ENCODE data around the gene MIDN.

Gene MIDN

DNA sequence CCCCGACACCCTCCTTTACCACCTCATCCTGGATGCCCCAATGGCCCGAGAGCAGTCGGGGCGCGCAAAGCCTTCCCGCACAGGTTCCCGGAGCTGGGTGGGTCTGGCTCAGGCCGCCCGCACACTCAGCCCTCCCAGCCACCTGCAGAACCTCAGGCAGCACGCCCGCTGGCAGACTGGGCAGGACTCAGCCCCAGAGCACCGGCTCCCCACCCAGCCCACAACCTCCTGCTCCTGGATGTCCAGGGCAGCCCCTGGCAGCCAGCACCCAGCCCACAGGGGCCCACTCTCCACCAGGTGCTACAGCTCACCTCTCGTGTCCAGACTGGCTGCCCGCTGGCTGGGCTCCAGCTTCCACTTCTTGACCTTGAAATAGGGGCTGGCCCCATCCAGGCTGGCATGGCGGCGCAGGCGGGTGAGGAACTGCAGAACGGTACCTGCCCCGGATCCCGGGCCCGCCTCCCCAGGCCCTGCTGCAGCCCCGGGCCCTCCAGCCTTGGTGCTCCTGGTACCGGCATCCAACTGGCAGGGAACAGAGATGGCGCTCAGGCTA lies 15.2 kb upstream of the MIDN start:
- DNase-seq, result no peak

DNA sequence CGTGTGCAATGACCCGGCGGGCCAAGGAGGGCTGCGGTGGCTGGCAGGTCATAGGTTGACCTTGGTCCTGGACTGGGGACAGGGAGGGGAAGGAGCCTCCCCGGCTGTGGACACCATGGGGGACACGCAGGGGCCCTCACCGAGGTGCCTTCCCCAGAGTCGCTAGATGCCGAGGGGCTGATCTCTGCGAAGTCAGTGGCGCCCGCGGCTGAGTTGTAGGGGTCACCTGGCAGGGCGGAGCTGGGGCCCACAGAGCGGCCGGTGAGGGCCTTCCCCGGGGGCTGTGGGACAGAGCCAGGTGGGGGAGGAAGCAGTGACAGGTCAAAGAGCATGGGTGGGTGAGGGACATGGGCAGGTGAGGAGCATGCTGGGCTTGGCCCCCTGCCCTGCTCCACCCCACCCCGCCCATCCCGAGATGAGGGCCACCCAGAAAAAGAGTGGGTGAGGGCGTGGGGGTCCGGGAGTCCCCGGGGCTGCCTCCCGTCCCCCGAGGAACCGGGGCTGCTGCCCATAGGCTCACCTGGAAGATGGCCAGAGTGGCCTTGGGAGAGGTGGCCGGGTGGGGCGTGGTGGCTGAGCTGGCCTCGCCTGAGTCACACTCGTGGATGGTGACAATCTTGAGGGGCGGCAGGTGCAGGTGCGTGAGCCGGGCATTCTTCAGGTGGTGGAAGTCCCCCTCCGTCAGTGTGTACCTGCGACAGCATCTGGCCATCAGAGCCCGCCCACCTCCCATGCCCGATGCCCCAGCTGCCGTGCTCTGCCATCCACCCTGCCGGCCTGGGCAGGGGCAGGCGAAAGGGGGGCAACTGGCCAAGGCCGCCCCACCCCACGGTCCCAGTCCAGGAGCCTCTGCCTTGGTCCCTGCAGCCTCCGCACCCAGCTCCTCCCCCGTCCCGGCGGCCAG lies 14.1 kb upstream of the MIDN start:
- no peak for DNase-seq

DNA sequence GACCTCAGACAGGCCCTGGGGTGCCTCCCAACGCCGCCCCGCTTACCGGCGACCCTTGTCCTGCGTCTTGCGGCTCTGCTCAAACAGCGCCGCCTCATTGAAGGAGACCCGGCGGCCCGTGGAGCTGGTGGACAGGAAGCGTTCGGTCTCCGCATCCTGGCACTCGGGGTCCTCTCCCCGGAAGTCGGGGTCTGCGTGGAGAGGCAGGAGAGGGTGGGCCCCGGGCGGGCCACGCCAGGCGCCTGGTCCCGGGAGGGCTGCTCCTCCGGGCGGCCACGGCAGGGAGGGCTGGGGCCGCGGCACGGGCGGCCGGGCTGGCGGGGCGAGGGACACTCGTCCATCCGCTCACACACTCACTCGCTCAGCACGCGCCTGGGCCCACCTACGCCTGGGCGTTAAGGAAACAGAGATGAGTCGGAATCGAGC lies 13.4 kb upstream of the MIDN start:
- DNase-seq, result no peak

DNA sequence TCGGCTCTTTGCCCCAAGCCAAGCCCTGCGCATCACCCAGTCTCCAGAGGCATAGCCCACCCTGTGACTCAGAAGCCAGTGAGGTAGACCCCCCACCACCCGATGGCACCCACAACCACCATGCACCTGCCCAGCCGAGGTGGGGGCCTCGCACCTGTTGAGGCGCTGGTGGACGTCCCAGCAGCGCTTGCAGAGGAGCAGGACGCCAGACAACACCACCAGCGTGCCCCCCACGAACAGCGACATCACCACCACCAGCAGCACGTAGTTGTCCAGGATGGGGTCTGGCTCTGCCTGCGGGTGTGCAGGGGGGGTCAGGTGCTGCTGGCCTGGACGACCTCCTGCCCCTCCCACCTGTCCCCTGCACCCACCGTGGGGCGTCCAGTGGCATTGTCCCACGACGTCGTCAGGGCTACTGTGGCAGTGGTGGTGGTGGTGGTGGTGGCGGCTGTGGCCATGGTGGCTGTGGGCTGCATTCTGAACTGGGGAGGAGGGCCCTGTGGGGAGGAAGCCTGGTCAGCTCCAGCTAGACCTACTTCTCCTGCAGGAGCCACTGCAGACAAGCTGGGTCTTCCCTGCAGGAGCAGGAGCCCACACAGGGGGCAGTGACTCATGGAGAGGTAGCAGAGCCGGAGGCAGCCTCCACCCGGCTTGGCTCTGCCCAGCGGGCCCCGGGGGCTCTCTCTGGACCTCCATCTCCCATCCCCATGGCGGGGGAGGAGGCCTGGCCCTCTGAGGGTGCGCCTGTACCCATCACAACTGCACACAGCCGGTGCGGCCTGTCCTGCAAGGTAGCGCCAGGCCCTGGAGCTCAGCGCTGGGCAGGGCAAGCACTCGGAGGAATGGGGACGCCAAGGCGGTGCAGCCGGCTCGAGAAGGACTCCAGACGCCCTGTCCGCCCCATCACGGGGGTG lies 12.5 kb upstream of the MIDN start:
- no peak for DNase-seq

DNA sequence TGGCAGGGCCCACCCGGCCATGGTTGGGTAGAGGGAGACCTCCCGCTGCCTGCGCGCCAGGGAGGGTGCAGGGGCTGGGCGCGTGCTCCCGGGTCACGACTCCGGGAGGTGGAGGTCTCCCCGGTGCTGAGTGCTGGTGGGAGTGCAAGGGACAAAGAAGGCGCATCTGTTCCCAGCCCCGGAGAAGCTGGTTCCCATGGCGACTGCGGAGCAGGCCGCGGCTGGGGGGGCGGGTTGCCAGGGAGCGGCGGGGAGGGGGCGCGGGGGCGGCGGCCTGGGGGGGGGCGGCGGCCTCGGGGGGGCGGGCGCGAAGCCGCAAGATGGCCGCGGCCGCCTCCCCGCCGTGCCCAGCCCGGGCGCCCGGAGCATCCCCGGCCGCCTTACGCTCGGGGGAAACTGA lies 11.8 kb upstream of the MIDN start:
- peak; percentile 47 to 80 for DNase-seq

DNA sequence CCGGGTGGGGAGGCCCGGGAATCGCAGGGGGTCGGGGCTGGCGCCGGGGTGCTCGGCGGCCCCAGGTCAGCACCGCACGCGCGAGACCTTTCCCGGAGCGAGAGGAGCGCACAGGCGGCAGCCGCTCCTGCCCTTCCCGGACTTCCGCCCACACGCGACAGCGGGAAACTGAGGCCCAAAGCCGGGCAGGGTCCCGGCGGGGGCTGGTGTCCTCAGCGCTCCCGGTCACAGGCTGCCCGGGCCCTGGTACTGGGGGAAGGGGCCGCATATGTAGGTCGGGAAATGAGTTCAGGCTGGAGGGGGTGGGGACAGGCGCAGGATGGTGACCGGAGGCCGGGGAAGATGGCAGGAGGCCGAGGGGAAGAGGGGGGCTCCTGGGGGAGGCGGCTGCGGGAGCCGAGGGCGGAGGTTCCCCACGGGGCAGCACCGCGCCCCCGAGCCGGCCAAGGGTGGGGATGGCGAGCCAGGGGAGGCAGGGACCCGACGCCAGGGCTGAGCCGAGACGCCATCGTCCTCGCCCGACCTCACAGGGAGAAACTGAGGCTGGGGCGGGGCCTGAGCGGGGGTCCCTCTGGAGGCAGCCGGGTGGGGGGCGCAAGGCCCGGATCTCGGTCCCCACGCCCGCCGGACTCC lies 11.2 kb upstream of the MIDN start:
- peak in 1 of 2 experiments; percentile 23 for DNase-seq

DNA sequence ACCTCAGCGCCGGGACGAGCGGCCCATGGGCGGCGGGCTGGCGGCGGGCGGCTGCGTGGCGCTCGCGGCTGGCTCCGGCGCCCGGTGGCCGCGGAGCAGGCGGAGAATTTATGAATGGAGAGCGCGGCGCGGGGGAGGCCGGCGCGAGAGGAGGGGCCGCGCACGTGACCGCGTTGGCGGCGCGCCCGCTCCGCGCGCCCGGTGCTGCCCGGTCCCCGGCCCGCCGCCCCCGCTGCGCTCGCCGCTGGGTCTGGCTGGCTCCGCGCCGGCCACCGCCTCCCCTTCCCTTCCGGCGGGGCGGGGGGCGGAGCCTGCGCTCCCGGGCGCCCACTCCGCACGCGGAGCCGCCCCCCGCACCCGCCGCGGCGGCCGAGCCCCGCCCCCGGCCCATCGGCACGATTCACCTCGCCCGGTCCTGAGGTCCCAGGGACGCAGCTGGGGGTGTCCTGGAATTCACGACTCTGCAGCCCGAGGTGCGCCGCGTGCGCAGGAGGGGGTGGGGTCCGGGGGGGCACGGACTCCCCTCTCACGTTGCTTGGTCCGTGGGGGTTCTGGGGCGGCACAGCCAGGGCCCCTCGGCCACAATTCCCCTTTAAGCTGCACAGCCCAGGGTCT lies 10.5 kb upstream of the MIDN start, which contains the start of gene CBARP:
CBARP (minus strand) TSS at position 252 of the 615 bp plus-strand sequence. CDS start 1,905 bp downstream, outside the sequence.
- DNase-seq, result peak in 1 of 2 experiments; percentile 49

DNA sequence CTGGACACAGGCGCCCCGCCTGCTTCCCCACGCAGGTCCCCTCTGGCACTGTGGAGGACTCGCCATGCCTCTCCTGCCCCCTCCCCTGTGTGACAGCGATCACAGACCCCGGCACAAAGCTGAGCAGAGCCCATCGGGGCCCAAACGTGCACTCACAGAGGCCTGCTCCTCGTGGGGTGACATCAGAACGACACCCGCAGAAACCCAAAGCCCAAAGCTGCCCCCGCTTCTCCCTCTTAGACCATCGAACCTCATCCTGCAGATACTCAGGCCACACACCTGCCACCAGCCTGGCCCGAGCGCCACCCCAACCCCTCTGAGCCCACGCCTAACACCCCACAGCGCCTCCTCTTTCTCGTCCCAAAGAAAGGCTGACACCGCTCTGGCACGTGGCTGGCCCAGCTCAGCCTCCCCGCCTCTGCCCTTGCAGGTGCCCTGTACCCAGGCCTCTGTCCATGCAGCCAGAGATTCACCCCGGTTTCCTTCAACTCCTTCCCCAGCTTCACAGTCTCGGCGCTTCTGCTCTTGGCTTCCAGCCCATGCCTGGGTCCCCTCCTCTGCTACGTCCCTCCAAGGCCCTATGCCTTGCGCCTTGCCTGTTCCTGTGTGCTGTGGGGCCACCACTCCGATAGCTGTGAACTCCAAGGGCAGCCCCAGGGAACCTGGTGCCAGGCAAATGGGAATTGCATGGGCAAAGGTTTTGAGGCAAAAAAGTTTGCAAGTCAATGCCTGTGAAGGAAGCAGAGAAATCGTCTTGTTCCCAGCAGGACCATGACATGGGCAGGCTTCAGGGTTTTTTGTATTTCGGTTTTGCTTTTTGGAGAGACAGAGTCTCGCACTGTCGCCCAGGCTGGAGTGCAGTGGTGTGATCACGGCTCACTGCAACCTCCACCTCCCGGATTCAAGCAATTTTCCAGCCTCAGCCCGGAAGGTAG lies 9.7 kb upstream of the MIDN start:
- no peak for DNase-seq

DNA sequence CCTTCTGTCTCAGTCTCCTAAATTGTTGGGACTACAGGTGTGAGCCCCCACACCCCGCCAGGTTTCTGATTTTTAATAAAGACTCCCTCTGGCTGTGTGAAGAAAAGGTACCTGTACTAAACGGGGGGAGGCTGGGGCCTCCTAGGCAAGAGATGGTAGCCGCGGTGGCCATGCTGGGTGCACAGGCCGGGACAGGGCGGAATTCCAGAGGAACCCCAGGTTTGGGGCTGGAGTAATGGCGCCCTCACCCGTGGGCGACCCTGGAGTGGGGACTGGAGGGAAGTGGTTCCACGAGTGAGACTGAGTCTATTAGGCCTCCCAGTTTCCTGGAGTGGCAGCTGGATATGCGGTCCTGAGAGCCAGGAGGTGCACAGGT lies 9.0 kb upstream of the MIDN start:
- DNase-seq, result no peak

DNA sequence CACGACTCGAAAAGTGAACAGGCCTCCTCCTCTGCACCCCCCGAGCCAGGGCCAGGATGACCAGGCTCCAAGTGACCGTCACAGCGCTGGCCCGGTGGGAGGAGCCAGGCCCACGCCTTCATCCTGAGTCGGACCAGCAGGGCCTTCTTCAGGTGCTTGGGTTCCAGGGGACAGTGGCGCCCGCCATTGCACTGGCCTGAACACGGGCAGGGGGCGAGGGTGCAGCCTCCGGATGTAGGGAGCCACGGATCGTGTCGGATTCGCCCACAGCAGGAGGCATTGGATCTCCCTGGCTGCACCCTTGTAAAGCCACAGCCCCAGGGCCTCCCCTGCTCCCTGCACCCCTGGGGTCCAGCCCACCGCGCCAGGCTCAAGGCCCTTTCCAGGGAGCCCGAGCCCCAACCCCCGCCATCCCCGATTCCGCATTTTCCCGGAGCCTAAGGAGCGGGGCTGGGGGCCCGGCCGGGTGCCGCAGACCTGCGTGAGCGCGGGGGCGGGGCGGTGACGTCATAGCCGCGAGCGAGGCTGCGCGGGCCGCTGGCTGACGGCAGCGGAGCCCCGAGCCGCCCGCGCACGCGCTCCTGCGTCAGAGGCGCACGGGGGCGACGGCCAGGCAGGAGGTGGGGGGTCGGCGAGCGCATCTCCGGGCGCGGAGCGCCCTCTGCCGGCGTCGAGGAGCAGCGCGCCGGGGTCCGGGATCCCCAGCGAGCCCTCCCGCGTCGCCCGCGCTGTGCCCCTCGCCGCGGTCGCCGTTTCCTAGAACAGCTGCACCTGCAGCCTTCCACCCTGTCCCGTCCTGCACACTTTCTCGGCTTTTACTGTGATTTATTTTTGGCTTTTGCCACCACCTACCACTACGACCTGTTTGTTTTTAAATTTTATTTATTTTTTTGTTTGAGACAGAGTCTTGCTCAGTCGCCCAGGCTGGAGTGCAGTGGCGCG lies 8.3 kb upstream of the MIDN start:
- peak; percentile 74 to 89 for DNase-seq

DNA sequence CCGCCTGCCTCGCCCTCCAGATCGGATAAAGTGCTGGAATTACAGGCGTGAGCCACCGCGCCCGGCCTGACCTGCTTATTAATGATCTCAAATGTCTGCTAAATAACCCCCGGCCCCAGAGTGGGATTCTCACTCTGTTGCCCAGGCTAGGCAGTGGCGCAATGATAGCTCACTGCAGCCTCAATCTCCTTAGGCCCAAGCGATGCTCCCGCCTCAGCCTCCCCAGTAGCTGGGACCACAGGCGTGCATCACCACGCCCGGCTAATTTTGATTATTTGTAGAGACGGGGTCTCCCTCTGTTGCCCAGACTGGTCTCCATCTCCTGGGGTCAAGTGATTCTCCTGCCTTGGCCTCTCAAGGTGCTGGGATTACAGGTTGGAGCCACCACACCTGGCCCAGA lies 7.5 kb upstream of the MIDN start:
- no peak for DNase-seq

DNA sequence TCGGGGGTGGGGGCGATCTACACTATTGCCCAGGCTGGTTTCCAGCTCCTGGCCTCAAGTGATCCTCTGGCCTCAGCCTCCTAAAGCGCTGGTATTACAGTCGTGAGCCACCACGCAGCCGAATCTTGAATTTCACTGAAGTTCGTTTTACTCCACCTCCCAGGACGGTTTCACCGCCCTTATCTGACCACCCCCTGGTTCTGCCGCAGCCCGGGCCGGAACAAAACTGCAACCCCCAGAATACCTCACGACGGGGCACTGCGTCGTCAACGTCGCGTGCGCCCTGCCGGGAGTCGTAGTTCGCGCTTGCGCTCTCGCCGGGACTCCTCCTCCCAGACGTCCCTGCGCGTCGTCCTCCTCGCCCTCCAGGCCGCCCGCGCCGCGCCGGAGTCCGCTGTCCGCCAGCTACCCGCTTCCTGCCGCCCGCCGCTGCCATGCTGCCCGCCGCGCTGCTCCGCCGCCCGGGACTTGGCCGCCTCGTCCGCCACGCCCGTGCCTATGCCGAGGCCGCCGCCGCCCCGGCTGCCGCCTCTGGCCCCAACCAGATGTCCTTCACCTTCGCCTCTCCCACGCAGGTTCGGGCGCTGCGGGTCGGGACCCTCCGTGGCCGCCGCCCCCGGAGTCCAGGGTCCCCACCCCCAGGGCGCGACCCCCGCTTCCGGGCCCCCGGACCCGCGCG lies 6.8 kb upstream of the MIDN start, which contains the start of gene ATP5F1D:
ATP5F1D (plus strand) TSS at position 335 of the 679 bp plus-strand sequence; CDS start at position 435, 100 bp downstream.
- peak; percentile 84 to 95 for DNase-seq

DNA sequence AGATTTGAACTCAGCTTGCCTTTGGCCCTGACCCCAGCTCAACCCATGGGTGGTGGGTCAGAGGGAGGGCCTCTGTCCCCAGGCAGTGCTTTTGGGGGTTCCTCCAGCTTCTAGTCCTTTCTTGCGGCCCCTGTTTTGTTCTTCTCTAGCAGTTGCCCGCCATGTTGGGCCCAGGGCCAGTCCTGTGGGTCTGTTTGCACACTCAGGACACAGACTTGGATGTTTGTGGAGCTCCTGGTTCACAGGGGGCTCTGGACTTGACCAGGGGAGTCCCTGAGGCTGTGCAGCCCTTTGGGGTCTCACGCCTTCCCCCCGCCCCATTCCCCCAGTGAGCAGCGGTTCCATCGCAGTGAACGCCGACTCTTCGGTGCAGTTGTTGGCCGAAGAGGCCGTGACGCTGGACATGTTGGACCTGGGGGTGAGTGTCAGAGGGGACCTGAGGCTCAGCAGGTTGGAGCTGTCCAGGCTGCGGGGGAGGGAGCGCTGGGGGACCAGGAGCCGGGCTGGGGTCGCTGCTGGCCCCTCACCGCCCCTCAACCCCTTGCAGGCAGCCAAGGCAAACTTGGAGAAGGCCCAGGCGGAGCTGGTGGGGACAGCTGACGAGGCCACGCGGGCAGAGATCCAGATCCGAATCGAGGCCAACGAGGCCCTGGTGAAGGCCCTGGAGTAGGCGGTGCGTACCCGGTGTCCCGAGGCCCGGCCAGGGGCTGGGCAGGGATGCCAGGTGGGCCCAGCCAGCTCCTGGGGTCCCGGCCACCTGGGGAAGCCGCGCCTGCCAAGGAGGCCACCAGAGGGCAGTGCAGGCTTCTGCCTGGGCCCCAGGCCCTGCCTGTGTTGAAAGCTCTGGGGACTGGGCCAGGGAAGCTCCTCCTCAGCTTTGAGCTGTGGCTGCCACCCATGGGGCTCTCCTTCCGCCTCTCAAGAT lies 4.4 kb upstream of the MIDN start:
- peak; percentile 46 to 77 for DNase-seq

DNA sequence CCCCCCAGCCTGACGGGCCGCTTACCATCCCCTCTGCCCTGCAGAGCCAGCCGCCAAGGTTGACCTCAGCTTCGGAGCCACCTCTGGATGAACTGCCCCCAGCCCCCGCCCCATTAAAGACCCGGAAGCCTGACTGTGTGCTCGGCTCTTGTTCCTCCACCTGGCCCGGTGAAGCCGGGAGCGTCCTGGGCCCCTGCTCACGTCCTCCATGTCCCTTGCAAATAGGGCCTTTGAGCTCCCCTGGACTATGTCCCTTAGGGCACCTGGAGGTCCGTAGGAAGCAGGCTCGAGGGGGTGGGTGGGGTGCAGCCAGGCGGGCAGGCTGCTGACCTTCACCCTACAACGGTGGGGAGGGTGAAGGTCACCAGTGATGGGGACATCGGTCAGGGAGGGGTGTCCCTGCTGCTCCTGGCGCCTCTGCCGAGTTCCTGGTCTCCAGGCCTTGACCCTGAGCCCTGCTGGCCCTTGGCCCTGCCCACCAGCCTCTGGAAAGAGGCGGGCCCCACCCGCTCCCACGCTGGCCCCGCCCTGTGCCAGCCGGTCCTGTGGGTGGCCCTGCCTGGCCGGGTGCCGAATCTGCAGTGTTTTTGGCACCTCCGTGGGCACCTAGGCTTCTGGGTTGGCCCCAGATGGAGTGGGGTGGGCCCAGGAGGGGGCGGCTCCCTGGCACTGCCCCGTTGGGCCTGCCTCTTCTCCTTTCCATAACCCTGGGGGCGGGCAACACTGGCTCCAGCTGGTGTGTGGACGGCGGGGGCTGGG lies 3.5 kb upstream of the MIDN start:
- no peak for DNase-seq

DNA sequence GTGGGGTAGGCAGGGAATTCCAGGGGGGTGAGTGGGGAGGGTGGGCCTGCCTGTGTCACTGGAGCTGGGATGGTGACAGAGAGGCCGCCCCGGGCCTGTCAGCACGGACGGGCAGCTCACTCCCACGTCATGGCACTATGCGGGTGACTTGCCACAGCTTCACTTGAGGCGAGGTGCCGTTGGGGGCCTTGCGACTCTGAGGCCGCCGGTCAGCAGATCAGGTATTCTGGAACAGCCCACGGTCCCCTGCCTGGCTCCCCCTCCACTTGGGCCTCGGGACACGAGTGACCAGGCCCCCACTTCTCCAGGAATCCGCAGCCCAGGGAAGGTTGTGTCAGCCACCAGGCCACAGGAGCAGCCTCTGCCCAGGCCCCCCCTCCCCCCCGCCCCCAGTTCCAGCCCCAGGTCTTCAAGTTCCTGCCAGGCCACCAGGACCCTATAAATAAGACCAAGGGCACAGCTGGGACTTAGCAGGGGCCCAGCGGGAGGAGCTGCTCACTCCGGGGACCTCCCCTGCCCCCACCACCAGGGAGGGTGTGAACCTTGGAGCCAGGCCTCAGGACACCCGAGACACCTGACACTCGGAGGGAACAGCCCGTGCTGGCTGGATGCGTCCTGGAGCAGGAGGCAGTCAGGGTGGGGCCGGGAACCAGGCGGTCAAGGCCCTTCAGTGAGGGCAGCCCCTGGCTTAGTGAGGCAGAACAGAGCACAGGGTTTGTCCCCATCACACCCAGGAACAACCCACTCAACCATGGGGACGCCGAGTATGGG lies 2.7 kb upstream of the MIDN start:
- DNase-seq, result no peak

All from NCI-H524 (cell line).